Testis (tissue), 3 donors: ENCODE measurements around the gene AGBL4. TPM values are rescaled to one million over a fixed set of nuclear protein-coding genes. Genes with fewer than 3 reads are reported as not detected.
"Not testable (repeated sequence)": the region's sequence is repeated elsewhere in the genome, so short reads cannot be mapped to it uniquely, and the experiment has no call there.

Experiments
- DNase-seq: peaks from one replicate; pipeline ENCODE4 v3.0.0-alpha.2; 2019
- H3K27ac ChIP-seq, 2 donors: fragments of 200-600 bp; sonication (generic); one replicate each; pipeline ENCODE4 v1.5.1; 2019
- H3K27me3 ChIP-seq: fragments of 200-600 bp; sonication (generic); one replicate; pipeline ENCODE4 v1.5.1; 2019
- H3K36me3 ChIP-seq: fragments of 200-600 bp; sonication (generic); one replicate; pipeline ENCODE4 v1.5.1; 2017; ENCODE audit warnings: low read depth; ENCODE audit errors: missing control alignments
- H3K4me1 ChIP-seq: fragments of 200-600 bp; sonication (generic); one replicate; pipeline ENCODE4 v1.5.1; 2019
- H3K4me3 ChIP-seq, 2 donors: fragments of 200-600 bp; sonication (generic); one replicate each; pipeline ENCODE4 v1.5.1; 2017 to 2019
- H3K9me3 ChIP-seq: fragments of 200-600 bp; sonication (generic); one replicate; pipeline ENCODE4 v1.5.1; 2017
- POLR2A ChIP-seq: fragments of 450-650 bp; IDR thresholded peaks from one replicate; pipeline ENCODE4 v1.6.1; 2017; ENCODE audit warnings: antibody characterized with exemption, mild to moderate bottlenecking, moderate library complexity
- WGBS, 2 donors: methylation state at CpG; one replicate each; pipeline ENCODE4 v1.1.5; 2018; 5-methylcytosine and 5-hydroxymethylcytosine counted together
- intact Hi-C: fragments of 100-400 bp; cut with DNase I; formaldehyde crosslinking; loops from one replicate; pipeline ENCODE4 v1.15.1; 2023; ENCODE audit warnings: low total_unique reads
- polyA plus RNA-seq: library from polyadenylated mRNA; stranded (reverse); fragments of 350-450 nt; fragmentation: Illumina TruSeq; extraction: RNeasy Lipid Tissue Mini Kit (QIAGEN cat#74804); gene quantifications from one replicate; pipeline ENCODE4 v1.2.3, GENCODE V29; 2014; ENCODE audit warnings: low read depth, low replicate concordance; ENCODE audit not compliant: insufficient read depth
- total RNA-seq, 2 donors: library from RNA; depleted of rRNA; stranded (reverse); fragments of >200 nt; gene quantifications; one replicate each; pipeline ENCODE4 v1.2.3, GENCODE V29; 2016
- TF ChIP-seq, protein P1 (sequence below), 3 experiments: fragments of 450-650 bp in 2 of 3; fragments of 200-600 bp in 1 of 3; sonication (generic) in 1 of 3; IDR thresholded peaks; one replicate each; pipeline ENCODE4 v1.5.1; 2016 to 2019; ENCODE audit warnings: antibody characterized with exemption in 3 of 3, mild to moderate bottlenecking in 2 of 3, moderate library complexity in 1 of 3

Gene AGBL4
- total and polyA plus RNA-seq, 3 donors from 2014 or later = 3.3 to 6.9 (median 5.8) TPM

DNA sequence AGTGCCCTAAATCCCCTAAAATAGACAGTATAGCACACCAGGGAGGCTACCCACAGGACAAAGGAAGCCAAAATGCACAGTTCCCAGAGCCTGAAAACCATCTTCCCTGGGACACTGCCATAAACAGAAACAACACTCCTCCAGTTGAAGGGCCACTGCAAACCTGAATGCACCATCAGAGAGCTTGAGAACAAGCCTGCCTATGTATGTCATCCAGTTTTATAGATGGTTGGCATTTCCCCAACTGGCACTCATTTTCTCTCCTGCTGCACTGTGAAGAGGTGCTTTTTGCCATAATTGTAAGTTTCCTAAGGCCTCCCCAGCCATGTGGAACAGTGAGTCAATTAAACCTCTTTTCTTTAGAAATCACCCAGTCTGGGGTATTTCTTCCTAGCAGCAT lies 169.0 kb downstream of the AGBL4 start:
- no peaks in the 10 kb centered on the region for H3K9me3 ChIP-seq
- DNase-seq = no peak
- no peak overlapping the region for H3K27ac ChIP-seq
- intact Hi-C loops = no loop called here
- no peak overlapping the region for H3K4me3 ChIP-seq
- H3K36me3 ChIP-seq = no peaks in the 10 kb centered on the region
- TF ChIP-seq, protein P1, sequence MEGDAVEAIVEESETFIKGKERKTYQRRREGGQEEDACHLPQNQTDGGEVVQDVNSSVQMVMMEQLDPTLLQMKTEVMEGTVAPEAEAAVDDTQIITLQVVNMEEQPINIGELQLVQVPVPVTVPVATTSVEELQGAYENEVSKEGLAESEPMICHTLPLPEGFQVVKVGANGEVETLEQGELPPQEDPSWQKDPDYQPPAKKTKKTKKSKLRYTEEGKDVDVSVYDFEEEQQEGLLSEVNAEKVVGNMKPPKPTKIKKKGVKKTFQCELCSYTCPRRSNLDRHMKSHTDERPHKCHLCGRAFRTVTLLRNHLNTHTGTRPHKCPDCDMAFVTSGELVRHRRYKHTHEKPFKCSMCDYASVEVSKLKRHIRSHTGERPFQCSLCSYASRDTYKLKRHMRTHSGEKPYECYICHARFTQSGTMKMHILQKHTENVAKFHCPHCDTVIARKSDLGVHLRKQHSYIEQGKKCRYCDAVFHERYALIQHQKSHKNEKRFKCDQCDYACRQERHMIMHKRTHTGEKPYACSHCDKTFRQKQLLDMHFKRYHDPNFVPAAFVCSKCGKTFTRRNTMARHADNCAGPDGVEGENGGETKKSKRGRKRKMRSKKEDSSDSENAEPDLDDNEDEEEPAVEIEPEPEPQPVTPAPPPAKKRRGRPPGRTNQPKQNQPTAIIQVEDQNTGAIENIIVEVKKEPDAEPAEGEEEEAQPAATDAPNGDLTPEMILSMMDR (IDR thresholded peaks at IDR 0.05) = no peak
- TF ChIP-seq POLR2A = no peak
- no peaks in the 10 kb centered on the region for H3K27me3 ChIP-seq
- H3K4me1 ChIP-seq = no peaks in the 10 kb centered on the region

DNA sequence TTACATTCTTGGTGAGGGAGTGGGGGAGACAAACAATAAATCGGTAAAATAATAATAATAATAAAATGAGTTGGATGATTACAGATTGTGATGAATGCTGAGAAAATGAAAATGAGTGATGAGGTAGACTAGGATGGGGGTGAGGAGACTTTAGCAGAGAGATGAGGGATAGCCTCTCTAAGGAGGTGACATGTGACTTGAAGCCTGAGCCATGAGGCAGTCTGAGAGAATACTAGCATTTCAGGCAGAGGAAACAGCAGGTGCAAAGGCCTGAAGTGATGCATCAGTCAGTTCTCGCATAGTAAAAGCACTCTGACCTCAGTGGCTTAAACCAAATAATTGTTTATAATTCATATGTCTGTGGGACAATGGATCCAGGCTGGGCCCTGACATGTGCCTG lies 181.2 kb downstream of the AGBL4 start:
- no peaks in the 10 kb centered on the region for H3K9me3 ChIP-seq
- H3K27ac ChIP-seq = no peak overlapping the region
- TF ChIP-seq, protein P1 (IDR thresholded peaks at IDR 0.05) = no peak
- no peak for TF ChIP-seq POLR2A
- no peaks in the 10 kb centered on the region for H3K4me1 ChIP-seq
- no peak for DNase-seq
- intact Hi-C loops = no loop called here
- 81 to 92% methylated on average over 2 of the region's 2 CpGs for WGBS, 2 donors
- no peak overlapping the region for H3K4me3 ChIP-seq
- H3K36me3 ChIP-seq = no peaks in the 10 kb centered on the region
- H3K27me3 ChIP-seq = no peaks in the 10 kb centered on the region

DNA sequence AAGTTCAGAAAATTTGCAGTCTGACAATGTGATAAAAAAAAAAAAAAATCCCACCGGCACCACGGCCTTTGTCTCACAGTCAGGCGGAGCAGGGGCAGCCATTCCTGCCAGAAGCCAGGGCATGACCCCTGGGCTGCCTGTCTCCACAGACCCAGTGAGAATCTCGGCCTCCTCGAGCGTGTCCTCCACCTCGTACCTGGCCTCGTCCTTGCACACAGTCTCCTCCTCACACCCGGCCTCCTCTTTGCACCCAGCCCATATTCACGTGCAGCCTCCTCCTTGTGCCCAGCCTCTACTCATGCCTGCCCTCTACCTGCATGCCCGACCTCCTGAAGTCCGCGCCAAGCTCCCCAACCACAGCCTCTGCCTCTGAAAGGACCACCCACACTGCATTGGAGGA lies 182.0 kb downstream of the AGBL4 start:
- Histone ChIP-seq H3K36me3 (no peaks in the 10 kb centered on the region), H3K4me1 (no peaks in the 10 kb centered on the region), H3K27ac (no peak overlapping the region), H3K27me3 (no peaks in the 10 kb centered on the region), H3K9me3 (no peaks in the 10 kb centered on the region), H3K4me3 (no peak overlapping the region)
- no peak for DNase-seq
- WGBS, 2 donors = 91% methylated on average over 10 to 13 of the region's 13 CpGs
- TF ChIP-seq, protein P1 (IDR thresholded peaks at IDR 0.05) = no peak
- no peak for TF ChIP-seq POLR2A
- intact Hi-C loops = no loop called here

DNA sequence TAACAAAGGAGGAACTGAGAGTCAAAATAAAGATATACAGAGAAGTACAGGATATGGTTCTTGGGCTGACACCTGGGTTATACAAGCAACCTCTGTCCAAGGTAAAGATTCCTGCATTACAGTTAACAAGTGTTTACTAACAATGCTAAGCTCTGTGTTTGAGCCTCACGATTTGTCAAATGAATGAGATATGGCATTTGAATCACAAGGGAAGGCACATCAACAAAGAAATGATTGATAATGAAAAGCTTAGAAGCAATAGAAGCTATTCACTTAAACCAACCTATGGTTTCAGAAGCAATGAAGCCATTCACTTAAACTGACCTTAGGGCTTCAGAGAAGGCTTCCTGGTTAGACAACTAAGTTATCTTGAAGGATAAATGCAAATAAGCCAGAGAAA lies 199.5 kb downstream of the AGBL4 start:
- Histone ChIP-seq H3K27ac (no peak overlapping the region), H3K9me3 (no peaks in the 10 kb centered on the region), H3K4me1 (no peaks in the 10 kb centered on the region), H3K4me3 (no peak overlapping the region), H3K27me3 (no peaks in the 10 kb centered on the region), H3K36me3 (no peaks in the 10 kb centered on the region)
- WGBS, 2 donors = 0 to 57% methylated on average over 1 of the region's 1 CpG
- no peak for TF ChIP-seq POLR2A
- TF ChIP-seq, protein P1 (IDR thresholded peaks at IDR 0.05) = no peak
- no peak for DNase-seq
- intact Hi-C loops = no loop called here

DNA sequence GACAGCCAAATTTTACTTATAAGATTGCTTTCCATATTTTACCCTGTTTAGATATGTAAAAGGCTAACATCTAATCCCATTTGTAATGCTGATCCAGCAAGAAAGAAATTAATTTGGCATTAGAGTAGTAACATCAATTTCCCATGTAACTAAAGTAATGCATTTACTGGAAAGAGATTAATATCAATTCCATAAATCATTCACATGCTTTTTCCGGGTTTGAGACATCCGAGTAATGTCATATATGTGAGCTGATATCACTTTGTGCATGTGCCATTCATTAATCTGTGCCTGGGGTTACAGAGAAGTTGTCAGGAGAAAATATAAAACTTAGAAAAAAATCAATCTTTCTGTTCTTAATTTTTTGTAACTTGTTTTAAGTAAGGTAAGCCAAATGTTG lies 206.1 kb downstream of the AGBL4 start:
- TF ChIP-seq, protein P1 (IDR thresholded peaks at IDR 0.05) = no peak
- no peak for TF ChIP-seq POLR2A
- Histone ChIP-seq H3K27me3 (no peaks in the 10 kb centered on the region), H3K27ac (no peak overlapping the region), H3K4me1 (no peaks in the 10 kb centered on the region), H3K9me3 (no peaks in the 10 kb centered on the region), H3K36me3 (no peaks in the 10 kb centered on the region), H3K4me3 (no peak overlapping the region)
- 86% methylated on average over 2 of the region's 2 CpGs for WGBS, 2 donors
- intact Hi-C loops = no loop called here
- DNase-seq = no peak

DNA sequence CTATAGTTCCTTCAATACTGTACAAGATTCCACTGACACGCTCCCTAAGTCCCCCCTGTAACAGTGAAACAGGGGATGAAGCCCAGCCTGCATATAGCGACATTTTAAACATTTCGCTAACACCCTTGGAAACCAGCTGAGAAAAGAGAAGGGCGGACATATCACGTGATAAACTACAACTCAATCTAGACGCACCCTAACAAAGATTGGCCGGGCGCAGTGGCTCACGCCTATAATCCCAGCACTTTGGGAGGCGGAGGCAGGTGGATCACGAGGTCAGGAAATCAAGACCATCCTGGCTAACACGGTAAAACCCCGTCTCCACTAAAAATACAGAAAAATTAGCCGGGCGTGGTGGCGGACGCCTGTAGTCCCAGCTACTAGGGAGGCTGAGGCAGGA lies 236.7 kb downstream of the AGBL4 start:
- 37 to 79% methylated on average over 17 of the region's 17 CpGs for WGBS, 2 donors
- H3K27ac ChIP-seq, H3K36me3 ChIP-seq: not testable (repeated sequence)

More for the DNA sequence above, 236.7 kb downstream of the AGBL4 start:
- DNase-seq, intact Hi-C loops, H3K27me3 ChIP-seq, H3K9me3 ChIP-seq, H3K4me3 ChIP-seq, H3K4me1 ChIP-seq: not testable (repeated sequence)
